ENCODE data around the gene SNED1.

DNA sequence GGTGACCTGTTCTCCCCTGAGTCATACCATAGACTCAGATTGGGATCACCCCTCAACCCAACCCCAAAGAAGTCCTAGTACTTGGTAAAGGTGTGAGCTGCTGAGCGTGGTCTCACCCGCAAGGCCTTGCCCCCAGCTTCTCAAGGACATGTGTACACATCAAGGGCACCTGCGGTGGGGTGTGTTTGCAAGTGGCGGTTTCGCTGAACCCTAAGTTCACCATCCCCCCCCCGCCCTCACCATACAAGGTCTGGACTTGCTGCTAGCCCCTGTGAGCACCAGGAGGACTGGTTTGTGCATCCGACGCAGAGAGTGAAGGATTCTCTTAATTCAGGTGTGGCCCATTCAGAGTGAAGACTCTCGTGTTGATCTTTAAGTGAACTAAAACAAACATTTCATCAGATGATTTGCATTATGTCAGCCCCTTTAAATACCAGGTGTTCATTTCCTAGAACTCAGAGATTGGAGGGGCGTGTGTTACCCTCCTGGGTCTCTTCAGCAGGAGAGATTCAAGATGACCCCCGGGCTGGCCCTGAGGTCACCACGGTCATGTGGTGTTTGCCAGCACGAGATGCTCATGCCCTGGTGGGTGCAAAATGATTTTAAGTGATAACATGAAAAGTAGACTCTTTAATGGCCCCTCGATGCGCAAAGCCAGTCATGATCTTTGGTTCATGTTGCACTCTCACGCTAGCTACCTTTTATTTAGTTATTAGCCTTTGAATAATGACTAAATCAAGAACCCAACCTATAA is 75.8 kb downstream of the SNED1 start:
- TF ChIP-seq, protein P1, sequence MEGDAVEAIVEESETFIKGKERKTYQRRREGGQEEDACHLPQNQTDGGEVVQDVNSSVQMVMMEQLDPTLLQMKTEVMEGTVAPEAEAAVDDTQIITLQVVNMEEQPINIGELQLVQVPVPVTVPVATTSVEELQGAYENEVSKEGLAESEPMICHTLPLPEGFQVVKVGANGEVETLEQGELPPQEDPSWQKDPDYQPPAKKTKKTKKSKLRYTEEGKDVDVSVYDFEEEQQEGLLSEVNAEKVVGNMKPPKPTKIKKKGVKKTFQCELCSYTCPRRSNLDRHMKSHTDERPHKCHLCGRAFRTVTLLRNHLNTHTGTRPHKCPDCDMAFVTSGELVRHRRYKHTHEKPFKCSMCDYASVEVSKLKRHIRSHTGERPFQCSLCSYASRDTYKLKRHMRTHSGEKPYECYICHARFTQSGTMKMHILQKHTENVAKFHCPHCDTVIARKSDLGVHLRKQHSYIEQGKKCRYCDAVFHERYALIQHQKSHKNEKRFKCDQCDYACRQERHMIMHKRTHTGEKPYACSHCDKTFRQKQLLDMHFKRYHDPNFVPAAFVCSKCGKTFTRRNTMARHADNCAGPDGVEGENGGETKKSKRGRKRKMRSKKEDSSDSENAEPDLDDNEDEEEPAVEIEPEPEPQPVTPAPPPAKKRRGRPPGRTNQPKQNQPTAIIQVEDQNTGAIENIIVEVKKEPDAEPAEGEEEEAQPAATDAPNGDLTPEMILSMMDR (conservative IDR thresholded peaks at IDR 0.05; ENCODE audit: low read length), result no peak
- no peak for TF ChIP-seq EZH2phosphoT487 (IDR thresholded peaks at IDR 0.05; ENCODE audit: borderline replicate concordance)

Measured in Loucy (cell line).